CD4-positive, alpha-beta T cell treated with Interleukin-1 beta for 1 hour (primary cell): ENCODE results near the gene ABCD3.
"Not testable (repeated sequence)": the region's sequence is repeated elsewhere in the genome, so short reads cannot be mapped to it uniquely, and the experiment has no call there.

Experiments
- DNase-seq, 2 donors: peaks; one replicate each; pipeline ENCODE4 v3.0.0-alpha.2; 2020 to 2022

ABCD3 gene

GRCh38 chr1:94417978-94418663 lies at the start of gene ABCD3:
ABCD3 (plus strand) TSS chr1:94418389; CDS start chr1:94418479, 90 bp downstream.
- peak; percentile 98 for DNase-seq

GRCh38 chr1:94372771-94373170 lies 45.4 kb upstream of the ABCD3 start:
- DNase-seq = not testable (repeated sequence)

- not testable (repeated sequence) for DNase-seq
These were observed 44.9 kb upstream of the ABCD3 start for GRCh38 chr1:94373311-94373710.

- DNase-seq = not testable (repeated sequence)
These were observed 42.5 kb upstream of the ABCD3 start for GRCh38 chr1:94375666-94376065.

- DNase-seq = not testable (repeated sequence)
These were observed 39.7 kb upstream of the ABCD3 start for GRCh38 chr1:94378493-94378892.

GRCh38 chr1:94379615-94380014 lies 38.6 kb upstream of the ABCD3 start:
- DNase-seq = no peak

- DNase-seq = no peak
These were observed 36.0 kb upstream of the ABCD3 start for GRCh38 chr1:94382201-94382600.

GRCh38 chr1:94383966-94384408 lies 34.2 kb upstream of the ABCD3 start:
- no peak for DNase-seq

- peak in 1 of 2 donors; percentile 2 for DNase-seq
These were observed 33.5 kb upstream of the ABCD3 start for GRCh38 chr1:94384485-94385265.

- no peak for DNase-seq
These were observed 32.8 kb upstream of the ABCD3 start for GRCh38 chr1:94385308-94385929.

GRCh38 chr1:94389298-94389697 lies 28.9 kb upstream of the ABCD3 start:
- no peak for DNase-seq

- no peak for DNase-seq
These were observed 23.9 kb upstream of the ABCD3 start for GRCh38 chr1:94394247-94394646.

- no peak for DNase-seq
These were observed 23.0 kb upstream of the ABCD3 start for GRCh38 chr1:94395231-94395630.

GRCh38 chr1:94395748-94396309 lies 22.4 kb upstream of the ABCD3 start:
- DNase-seq = no peak

GRCh38 chr1:94396356-94397010 lies 21.7 kb upstream of the ABCD3 start:
- no peak for DNase-seq

GRCh38 chr1:94398356-94398755 lies 19.8 kb upstream of the ABCD3 start:
- no peak for DNase-seq

GRCh38 chr1:94399453-94399852 lies 18.7 kb upstream of the ABCD3 start:
- DNase-seq = no peak

GRCh38 chr1:94401206-94401605 lies 17.0 kb upstream of the ABCD3 start:
- DNase-seq = no peak

GRCh38 chr1:94406446-94406845 lies 11.7 kb upstream of the ABCD3 start:
- DNase-seq = no peak

- DNase-seq = no peak
These were observed 9.9 kb upstream of the ABCD3 start for GRCh38 chr1:94408104-94408830.

- DNase-seq = no peak
These were observed 7.0 kb upstream of the ABCD3 start for GRCh38 chr1:94411237-94411636.

GRCh38 chr1:94413311-94413710 lies 4.9 kb upstream of the ABCD3 start:
- DNase-seq = no peak
